HUES48 (cell line): ENCODE data around the gene DOK3.

Experiments
- H3K27ac ChIP-seq: one replicate; pipeline ENCODE4 v1.7.0; 2013; ENCODE audit warnings: low read depth, low read length, inconsistent platforms
- H3K27me3 ChIP-seq: 2 replicates; pipeline ENCODE4 v1.6.1; 2013; ENCODE audit warnings: mild to moderate bottlenecking, low read length; ENCODE audit not compliant: control insufficient read depth, insufficient read depth
- H3K36me3 ChIP-seq: 2 replicates; pipeline ENCODE4 v1.6.1; 2013; ENCODE audit warnings: low read length; ENCODE audit not compliant: control insufficient read depth, insufficient read depth
- H3K4me1 ChIP-seq: 2 replicates; pipeline ENCODE4 v1.6.1; 2013; ENCODE audit warnings: mild to moderate bottlenecking, low read length; ENCODE audit not compliant: control insufficient read depth, insufficient read depth
- H3K4me3 ChIP-seq: 2 replicates; pipeline ENCODE4 v1.5.1; 2013; ENCODE audit warnings: mild to moderate bottlenecking, low read depth, low read length
- H3K9ac ChIP-seq: 2 replicates; pipeline ENCODE4 v1.6.1; 2013; ENCODE audit warnings: mild to moderate bottlenecking, low read depth, low read length, moderate library complexity
- H3K9me3 ChIP-seq: 2 replicates; pipeline ENCODE4 v1.6.1; 2013; ENCODE audit warnings: low read length; ENCODE audit not compliant: control insufficient read depth, insufficient read depth

DOK3 gene

DNA sequence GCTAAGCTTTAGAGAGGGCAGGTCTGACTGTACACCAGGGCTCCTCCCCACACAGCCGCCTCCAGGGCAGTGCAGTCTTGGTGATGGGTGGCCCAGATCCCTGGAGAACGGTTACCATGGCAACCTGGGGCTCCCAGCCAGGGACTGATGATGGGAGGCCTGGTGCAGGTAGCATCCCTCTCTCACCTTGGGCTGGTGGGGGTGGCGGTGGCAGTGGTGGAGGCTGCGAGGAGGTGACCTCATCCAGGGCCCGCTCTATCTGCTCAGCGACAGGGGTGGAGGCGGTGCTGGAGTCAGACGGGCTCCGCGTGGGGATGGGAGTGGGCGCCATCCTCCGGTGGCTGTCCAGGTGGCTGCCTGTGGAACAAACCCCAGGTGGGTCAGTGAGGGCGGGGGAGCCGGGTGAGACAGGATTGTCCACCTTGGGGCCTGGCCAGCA lies 50.7 kb downstream of the DOK3 start:
- Histone ChIP-seq H3K4me3 (no peak overlapping the region), H3K27me3 (peaks cover 2% of the 10 kb centered on the region), H3K36me3 (peaks cover 61% of the 10 kb centered on the region), H3K9ac (no peak overlapping the region), H3K9me3 (no peaks in the 10 kb centered on the region), H3K4me1 (peaks cover 11% of the 10 kb centered on the region), H3K27ac (no peak overlapping the region)

DNA sequence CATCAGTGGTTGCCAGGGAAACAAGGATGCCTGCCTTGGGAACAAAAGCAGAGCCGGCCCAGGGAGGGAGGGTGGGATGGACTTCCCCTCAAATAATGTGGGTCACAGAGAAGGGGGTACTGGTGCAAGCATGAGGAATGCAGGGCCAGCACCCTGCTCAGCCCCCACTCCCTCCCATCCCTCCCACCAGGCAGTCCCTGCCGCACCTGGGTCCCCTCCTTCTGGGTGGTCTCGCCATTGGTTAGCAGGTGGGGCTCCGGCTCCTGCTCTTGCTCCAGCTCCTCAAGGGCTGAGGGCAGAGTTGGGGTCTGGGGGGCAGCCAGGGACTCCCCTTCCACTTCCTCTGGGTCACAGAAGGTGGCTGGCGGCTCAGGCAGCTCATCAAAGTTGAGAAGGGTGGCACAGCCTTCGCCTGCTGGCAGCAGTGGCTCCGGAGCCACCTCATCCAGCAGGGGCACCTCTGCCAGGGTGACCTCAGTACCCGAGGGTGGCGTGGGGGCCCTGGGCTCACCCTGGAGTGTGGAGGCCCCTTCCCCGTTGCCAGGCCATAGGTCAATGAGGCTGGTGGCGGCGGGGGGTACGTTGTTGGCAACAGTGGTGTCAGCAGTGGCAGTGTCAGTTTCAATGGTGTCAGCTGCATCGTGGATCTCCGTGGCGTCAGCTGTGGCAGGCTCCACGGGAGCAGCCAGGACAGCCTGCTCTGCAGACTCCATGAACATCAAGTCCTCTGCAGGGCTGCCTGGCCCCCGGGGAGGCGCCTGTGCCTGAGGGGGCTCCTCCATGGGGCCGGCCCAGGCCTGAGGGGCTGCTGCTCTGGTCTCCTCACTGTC lies 51.6 kb downstream of the DOK3 start:
- Histone ChIP-seq H3K9ac (no peak overlapping the region), H3K4me1 (peaks cover 17% of the 10 kb centered on the region), H3K27ac (peak overlapping the region; percentile 56)

DNA sequence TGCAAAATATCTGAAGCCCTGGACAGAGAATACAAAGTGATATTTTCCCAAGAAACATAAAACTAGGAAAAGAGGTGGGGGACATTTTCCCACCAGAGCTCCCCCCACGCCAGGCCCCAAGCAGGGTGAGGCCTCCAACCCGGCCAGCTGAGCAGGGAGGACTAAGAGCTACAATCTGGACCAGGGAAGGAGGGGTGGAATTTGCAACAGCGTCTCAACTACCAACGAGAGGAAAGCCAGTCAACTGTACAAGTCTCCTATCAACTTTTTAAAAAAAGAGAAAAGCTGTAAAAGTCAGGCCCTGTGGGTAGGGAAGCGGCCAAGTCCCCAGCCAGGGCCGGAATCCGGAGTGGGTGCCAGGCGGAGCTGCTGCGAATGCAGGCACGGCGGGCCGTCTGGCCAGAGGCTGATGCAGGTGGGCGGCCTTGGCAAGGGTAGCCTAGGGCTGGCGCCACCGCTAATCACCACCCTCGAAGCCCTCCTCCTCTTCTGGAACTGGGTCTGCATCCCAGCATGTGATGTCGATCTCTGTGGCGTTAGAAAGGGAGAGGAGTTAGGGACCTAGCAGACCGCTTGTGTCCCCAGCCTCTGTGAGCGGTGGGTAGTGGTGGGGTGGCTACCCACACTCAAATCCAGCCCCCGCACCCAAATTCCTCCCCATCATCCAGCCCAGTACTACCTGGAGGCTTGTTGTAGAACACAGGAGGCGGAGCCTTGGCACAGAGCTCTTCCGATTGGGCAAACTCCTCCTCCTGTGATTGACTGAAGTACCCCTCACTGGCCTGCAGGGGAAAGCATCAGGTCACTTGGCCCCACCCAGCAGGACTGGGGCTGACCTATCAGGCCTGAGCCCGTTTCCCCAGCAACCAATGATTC lies 52.4 kb downstream of the DOK3 start:
- peaks cover 21% of the 10 kb centered on the region for H3K4me1 ChIP-seq
- peak overlapping the region; percentile 60 for H3K27ac ChIP-seq
- H3K9me3 ChIP-seq, result no peaks in the 10 kb centered on the region
- H3K36me3 ChIP-seq, result peaks cover 47% of the 10 kb centered on the region
- H3K4me3 ChIP-seq, result no peak overlapping the region
- H3K27me3 ChIP-seq, result peaks cover 12% of the 10 kb centered on the region
- no peak overlapping the region for H3K9ac ChIP-seq

More for the DNA sequence above, 51.6 kb downstream of the DOK3 start:
- Histone ChIP-seq H3K36me3 (peaks cover 53% of the 10 kb centered on the region), H3K27me3 (peaks cover 10% of the 10 kb centered on the region), H3K4me3 (no peak overlapping the region), H3K9me3 (no peaks in the 10 kb centered on the region)

DNA sequence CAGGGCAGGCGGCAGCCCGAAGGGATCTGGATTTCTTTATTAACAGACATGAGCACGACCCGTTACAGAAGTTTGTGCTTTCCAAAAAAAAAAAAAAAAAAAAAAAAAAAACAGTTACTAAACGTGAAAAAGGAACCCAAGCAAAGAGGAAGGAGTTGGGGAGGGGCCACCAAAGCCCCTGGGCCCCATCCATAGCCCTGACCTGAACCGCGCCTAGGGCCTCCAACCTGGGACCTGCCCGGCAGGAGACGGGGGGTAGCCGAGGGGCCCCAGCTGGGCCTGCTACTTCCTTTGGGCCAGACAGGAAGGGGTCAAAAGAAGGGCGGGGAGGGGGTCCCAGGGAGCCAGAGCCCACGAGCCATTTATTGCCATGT lies 53.0 kb downstream of the DOK3 start:
- peaks cover 21% of the 10 kb centered on the region for H3K4me1 ChIP-seq
- no peak overlapping the region for H3K4me3 ChIP-seq
- peak overlapping the region; percentile 60 for H3K27ac ChIP-seq
- H3K36me3 ChIP-seq, result peaks cover 44% of the 10 kb centered on the region
- no peaks in the 10 kb centered on the region for H3K9me3 ChIP-seq
- H3K9ac ChIP-seq, result no peak overlapping the region
- H3K27me3 ChIP-seq, result peaks cover 12% of the 10 kb centered on the region

DNA sequence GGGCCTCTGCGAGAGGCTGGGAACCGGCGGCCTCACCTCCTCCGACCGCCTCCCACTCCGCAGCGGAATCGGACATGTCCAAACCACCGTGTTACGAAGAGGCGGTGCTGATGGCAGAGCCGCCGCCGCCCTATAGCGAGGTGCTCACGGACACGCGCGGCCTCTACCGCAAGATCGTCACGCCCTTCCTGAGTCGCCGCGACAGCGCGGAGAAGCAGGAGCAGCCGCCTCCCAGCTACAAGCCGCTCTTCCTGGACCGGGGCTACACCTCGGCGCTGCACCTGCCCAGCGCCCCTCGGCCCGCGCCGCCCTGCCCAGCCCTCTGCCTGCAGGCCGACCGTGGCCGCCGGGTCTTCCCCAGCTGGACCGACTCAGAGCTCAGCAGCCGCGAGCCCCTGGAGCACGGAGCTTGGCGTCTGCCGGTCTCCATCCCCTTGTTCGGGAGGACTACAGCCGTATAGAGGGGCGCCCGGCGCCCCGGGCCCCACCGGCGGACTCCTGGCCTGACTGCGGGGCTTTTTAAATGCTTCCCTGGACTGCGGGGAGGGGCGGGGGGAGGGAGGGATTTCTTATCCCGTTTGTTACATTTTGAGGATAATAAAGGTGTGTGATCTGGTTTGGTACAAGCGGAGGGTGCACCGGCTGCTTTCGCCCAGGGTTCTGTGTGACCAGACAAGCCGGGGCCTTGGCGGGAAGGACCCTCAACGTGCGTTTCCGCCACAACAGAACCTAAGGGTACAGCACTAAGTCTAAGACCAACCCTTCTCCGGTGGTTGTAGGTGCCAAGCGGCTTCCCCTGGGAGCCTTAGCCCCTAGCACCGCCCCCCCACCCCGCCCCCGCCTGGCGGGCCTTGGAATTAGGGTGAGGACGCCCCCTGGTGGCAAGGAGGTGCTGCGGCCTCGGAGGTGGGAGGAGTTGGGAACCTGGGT lies 53.7 kb downstream of the DOK3 start:
- H3K9ac ChIP-seq, result peak overlapping the region; percentile 70
- peak overlapping the region; percentile 92 for H3K27ac ChIP-seq
- H3K4me1 ChIP-seq, result peaks cover 21% of the 10 kb centered on the region

DNA sequence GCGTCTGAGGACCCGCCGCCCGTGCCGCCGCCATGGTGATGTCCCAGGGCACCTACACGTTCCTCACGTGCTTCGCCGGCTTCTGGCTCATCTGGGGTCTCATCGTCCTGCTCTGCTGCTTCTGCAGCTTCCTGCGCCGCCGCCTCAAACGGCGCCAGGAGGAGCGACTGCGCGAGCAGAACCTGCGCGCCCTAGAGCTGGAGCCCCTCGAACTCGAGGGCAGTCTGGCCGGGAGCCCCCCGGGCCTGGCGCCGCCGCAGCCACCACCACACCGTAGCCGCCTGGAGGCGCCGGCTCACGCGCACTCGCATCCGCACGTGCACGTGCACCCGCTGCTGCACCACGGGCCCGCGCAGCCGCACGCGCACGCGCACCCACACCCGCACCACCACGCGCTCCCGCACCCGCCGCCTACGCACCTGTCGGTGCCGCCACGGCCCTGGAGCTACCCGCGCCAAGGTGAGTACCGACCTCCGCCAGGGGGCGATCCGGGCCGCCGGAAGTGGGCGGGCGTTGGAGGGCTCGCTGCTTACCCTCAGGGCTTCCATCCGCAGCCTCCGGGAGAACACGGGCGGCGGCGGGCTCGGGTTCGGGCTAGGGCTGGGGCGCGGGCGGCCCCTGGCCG lies 54.5 kb downstream of the DOK3 start:
- Histone ChIP-seq H3K27ac (peak overlapping the region; percentile 92), H3K27me3 (peaks cover 17% of the 10 kb centered on the region), H3K4me3 (peak overlapping the region; percentile 74), H3K9me3 (no peaks in the 10 kb centered on the region), H3K36me3 (peaks cover 32% of the 10 kb centered on the region), H3K4me1 (peaks cover 21% of the 10 kb centered on the region), H3K9ac (peak overlapping the region; percentile 76)

More for the DNA sequence above, 53.7 kb downstream of the DOK3 start:
- peak overlapping the region; percentile 74 for H3K4me3 ChIP-seq
- peaks cover 40% of the 10 kb centered on the region for H3K36me3 ChIP-seq
- H3K27me3 ChIP-seq, result peaks cover 14% of the 10 kb centered on the region
- H3K9me3 ChIP-seq, result no peaks in the 10 kb centered on the region

DNA sequence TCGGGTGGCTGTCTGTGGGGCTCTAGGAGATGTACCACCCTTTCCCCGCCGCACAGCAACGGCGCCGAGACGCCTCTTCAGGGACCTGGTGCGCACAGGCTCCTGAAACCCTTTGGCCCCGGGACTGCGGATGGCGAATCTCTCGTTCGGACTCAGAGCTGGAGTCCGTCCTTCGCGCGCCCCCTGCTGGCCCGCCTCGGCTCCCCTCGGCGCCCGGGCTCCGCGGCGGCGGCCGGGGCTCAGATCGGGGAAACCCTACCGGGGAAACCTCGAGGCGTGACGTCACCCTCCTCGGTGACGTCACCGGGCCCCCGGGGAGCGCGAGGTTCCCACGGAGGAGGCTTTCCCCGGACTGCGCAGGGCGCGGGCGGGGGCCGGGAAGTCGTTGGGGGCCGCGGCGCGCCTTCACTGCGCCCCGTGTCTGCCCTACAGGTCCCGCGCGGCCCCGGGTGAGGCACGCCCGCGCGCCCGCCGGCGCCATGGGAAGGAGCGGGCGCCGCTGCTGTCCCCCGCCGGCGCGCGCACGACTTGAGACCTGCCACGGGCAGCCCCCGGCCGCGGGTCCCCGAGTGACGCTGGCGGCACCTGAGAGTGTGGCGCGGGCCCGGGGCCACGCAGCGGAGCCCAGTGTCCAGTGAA lies 55.1 kb downstream of the DOK3 start:
- H3K36me3 ChIP-seq, result peaks cover 26% of the 10 kb centered on the region
- peak overlapping the region; percentile 74 for H3K4me3 ChIP-seq
- H3K9me3 ChIP-seq, result no peaks in the 10 kb centered on the region
- H3K9ac ChIP-seq, result peak overlapping the region; percentile 76
- peaks cover 17% of the 10 kb centered on the region for H3K27me3 ChIP-seq
- peak overlapping the region; percentile 92 for H3K27ac ChIP-seq
- H3K4me1 ChIP-seq, result peaks cover 21% of the 10 kb centered on the region

DNA sequence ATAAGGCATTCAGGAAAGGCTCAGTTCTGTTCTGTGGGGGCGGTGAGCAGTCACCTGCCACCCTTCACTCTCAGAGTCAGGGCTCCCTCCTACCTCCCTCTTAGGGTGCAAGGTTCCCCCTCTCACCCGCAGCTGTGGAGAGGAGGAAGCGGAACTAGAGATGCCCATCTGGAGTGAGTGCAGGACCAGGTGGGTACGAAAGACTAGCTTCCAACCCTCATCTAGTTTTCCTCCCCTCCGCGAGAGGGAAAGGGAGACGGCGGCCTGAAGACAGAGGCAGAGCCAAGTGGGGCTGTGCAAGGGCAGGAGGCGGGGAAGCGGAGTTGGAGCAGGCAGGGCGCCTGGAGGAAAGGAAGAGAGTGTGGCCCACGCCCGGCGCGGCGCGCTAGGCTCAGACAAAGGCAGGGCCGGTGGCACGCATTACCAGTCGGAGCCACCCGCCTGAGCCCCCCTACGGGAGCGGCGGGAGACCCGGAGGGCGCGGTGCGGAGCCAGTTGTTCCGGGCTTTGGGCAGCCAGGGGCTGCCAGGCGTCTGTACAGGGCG lies 55.7 kb downstream of the DOK3 start:
- peaks cover 17% of the 10 kb centered on the region for H3K27me3 ChIP-seq
- no peaks in the 10 kb centered on the region for H3K9me3 ChIP-seq
- H3K36me3 ChIP-seq, result peaks cover 20% of the 10 kb centered on the region
- peak overlapping the region; percentile 92 for H3K27ac ChIP-seq
- H3K9ac ChIP-seq, result peak overlapping the region; percentile 54
- H3K4me1 ChIP-seq, result peaks cover 21% of the 10 kb centered on the region
- H3K4me3 ChIP-seq, result peak overlapping the region; percentile 74

DNA sequence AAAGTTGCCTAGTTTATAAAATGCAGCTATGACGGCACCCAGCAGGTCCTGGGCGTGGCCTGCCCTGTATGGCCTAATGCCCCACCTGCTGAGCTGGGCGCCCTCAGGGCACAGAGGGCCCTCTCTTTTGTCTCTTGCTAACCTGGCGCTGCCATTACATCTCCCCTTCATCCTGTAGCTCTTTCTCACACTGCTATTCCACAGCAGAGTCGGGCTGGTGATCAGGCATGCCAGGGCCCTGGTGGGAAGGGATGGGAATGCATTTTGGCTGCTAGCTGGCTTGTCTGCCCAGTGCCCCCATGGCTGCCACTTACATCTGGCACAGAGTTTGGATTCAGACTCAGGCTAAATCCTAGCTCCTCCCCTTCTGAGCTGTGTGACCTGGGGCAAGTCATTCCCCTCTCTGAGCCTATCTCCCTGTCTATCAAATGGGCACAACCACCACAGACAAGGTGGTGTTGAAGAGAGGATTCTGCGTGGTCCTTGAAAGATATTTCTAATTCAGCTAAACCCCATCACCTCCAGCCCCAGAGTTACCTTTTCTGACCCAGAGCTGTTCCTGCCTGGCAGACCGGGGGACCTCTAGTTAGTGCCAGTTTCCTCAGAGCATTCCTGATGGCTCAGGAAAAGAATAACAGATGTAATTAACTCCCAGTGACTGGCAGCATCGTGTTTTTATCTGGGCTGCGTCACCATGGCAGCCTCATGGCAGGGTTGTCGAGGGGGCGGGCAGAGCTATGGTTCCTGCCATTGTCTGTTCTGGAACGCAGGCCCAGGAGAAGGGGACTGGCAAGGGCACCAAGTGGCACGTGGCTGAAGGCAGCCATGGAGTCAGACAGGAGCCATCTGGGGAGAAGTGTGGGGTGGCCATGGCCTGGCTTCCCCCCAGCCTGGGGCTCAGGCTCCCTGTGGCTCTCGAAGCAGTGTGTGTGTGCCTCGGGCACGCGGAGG lies 56.7 kb downstream of the DOK3 start:
- Histone ChIP-seq H3K4me1 (peaks cover 28% of the 10 kb centered on the region), H3K9ac (no peak overlapping the region), H3K4me3 (no peak overlapping the region), H3K27me3 (peaks cover 17% of the 10 kb centered on the region), H3K36me3 (peaks cover 10% of the 10 kb centered on the region), H3K27ac (no peak overlapping the region), H3K9me3 (no peaks in the 10 kb centered on the region)
